Measurements from ENCODE around the gene SIGLEC14. TPM values are rescaled to one million over a fixed set of nuclear protein-coding genes. Genes with fewer than 3 reads are reported as not detected.
"Not testable (repeated sequence)": the region's sequence is repeated elsewhere in the genome, so short reads cannot be mapped to it uniquely, and the experiment has no call there.

Gene SIGLEC14
- total RNA-seq, 4 donors from 2014 or later: 0.69 to 3.5 (median 1.0) TPM; not detected in 1

DNA sequence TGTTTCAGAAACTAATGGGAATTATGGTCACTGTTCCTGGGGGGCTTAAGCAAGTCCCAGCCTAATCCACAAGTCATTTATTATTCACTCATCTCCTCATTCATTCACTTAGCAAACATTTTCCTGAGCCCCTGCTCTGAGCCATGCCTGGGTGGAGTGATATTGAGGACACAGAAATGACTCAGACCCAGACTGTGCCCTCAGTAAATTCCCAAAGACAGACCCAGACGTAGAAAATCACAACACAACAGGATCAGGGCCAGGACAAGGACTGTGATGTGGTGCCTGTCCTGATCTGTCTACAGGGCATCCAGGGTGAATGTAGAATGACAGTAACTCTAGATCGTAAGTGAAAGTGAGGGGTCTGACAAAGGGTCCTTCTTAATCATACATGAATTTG lies 39.5 kb upstream of the SIGLEC14 start:
- TF ChIP-seq CTCF (IDR thresholded peaks at IDR 0.05) (no peak), POLR2A (IDR thresholded peaks at IDR 0.05) (no peak)
- no peaks in the 10 kb centered on the region for H3K9me3 ChIP-seq
- no peaks in the 10 kb centered on the region for H3K4me1 ChIP-seq
- no peaks in the 10 kb centered on the region for H3K27me3 ChIP-seq
- H3K27ac ChIP-seq: peak overlapping the region in 1 of 2 donors; percentile 100
- no peaks in the 10 kb centered on the region for H3K36me3 ChIP-seq
- no peak for DNase-seq
- intact Hi-C loops (cut with DNase I; ENCODE audit: low total_unique reads): no loop called here
- H3K4me3 ChIP-seq: no peak overlapping the region

- intact Hi-C loops (cut with DNase I; ENCODE audit: low total_unique reads): no loop called here
- DNase-seq: no peak
- H3K36me3 ChIP-seq: no peaks in the 10 kb centered on the region
- H3K4me1 ChIP-seq: no peaks in the 10 kb centered on the region
- H3K27me3 ChIP-seq: no peaks in the 10 kb centered on the region
- no peak overlapping the region for H3K4me3 ChIP-seq
- H3K9me3 ChIP-seq: no peaks in the 10 kb centered on the region
- H3K27ac ChIP-seq: no peak overlapping the region
- TF ChIP-seq POLR2A (IDR thresholded peaks at IDR 0.05) (no peak), CTCF (IDR thresholded peaks at IDR 0.05) (no peak)
Observed at GRCh38 chr19:51681286-51681941, 34.8 kb upstream of the SIGLEC14 start.

- Histone ChIP-seq H3K9me3 (no peaks in the 10 kb centered on the region), H3K4me1 (no peaks in the 10 kb centered on the region), H3K4me3 (no peak overlapping the region), H3K27me3 (no peaks in the 10 kb centered on the region), H3K27ac (no peak overlapping the region), H3K36me3 (no peaks in the 10 kb centered on the region)
- DNase-seq: no peak
- intact Hi-C loops (cut with DNase I; ENCODE audit: low total_unique reads): no loop called here
- TF ChIP-seq CTCF (IDR thresholded peaks at IDR 0.05): no peak
- TF ChIP-seq POLR2A (IDR thresholded peaks at IDR 0.05): no peak
Observed at GRCh38 chr19:51680474-51680873, 33.8 kb upstream of the SIGLEC14 start.

GRCh38 chr19:51676566-51677083 lies 30.0 kb upstream of the SIGLEC14 start:
- Histone ChIP-seq H3K4me1 (no peaks in the 10 kb centered on the region), H3K9me3 (no peaks in the 10 kb centered on the region), H3K27me3 (no peaks in the 10 kb centered on the region), H3K36me3 (no peaks in the 10 kb centered on the region), H3K4me3 (no peak overlapping the region), H3K27ac (no peak overlapping the region)
- no peak for DNase-seq
- intact Hi-C loops (cut with DNase I; ENCODE audit: low total_unique reads): no loop called here
- TF ChIP-seq POLR2A (IDR thresholded peaks at IDR 0.05) (no peak), CTCF (IDR thresholded peaks at IDR 0.05) (no peak)

GRCh38 chr19:51675911-51676565 lies 29.4 kb upstream of the SIGLEC14 start:
- DNase-seq; H3K36me3 ChIP-seq; H3K9me3 ChIP-seq; H3K4me1 ChIP-seq; H3K27me3 ChIP-seq; H3K27ac ChIP-seq; H3K4me3 ChIP-seq; intact Hi-C loops (cut with DNase I; ENCODE audit: low total_unique reads): not testable (repeated sequence)
- TF ChIP-seq CTCF (IDR thresholded peaks at IDR 0.05): peak in 2 of 4 experiments; percentile 14 to 31
